GM10248 (cell line): ENCODE results near the gene MZF1.
A peak's percentile ranks its signal among the peaks of the same experiment; 100 is the strongest.

Source experiments
- CTCF ChIA-PET: fragments of 300-600 bp; sonication (Branson Sonifier 250); formaldehyde crosslinking; extraction: SDS; loops from one replicate; lab custom pipeline; 2021; ENCODE audit warnings: antibody characterized with exemption; lab: Yijun Ruan, JAX
- POLR2A ChIA-PET: fragments of 350-650 bp; sonication (Branson Sonifier 250); formaldehyde crosslinking; extraction: SDS; loops from one replicate; lab custom pipeline; 2020; ENCODE audit warnings: antibody characterized with exemption; lab: Yijun Ruan, JAX
- DNase-seq: peaks from one replicate; pipeline ENCODE4 v3.0.0; 2012; ENCODE audit errors: extremely low spot score
- TF ChIP-seq, protein P1 (sequence below): IDR thresholded peaks from 2 replicates; pipeline ENCODE4 v1.5.1; 2012; ENCODE audit warnings: mild to moderate bottlenecking, low read depth; ENCODE audit errors: extremely low read depth, missing control alignments, control extremely low read depth

MZF1 gene

GRCh38 chr19:58558623-58559274 lies 14.4 kb downstream of the MZF1 start:
- CTCF ChIA-PET, result interaction anchor here (1.4 to 4.7 kb wide), 2 partner anchors 39 to 45 kb away, joined by 4 to 25 read pairs; partner anchors contain the start of gene ZBTB45
- TF ChIP-seq, protein P1, sequence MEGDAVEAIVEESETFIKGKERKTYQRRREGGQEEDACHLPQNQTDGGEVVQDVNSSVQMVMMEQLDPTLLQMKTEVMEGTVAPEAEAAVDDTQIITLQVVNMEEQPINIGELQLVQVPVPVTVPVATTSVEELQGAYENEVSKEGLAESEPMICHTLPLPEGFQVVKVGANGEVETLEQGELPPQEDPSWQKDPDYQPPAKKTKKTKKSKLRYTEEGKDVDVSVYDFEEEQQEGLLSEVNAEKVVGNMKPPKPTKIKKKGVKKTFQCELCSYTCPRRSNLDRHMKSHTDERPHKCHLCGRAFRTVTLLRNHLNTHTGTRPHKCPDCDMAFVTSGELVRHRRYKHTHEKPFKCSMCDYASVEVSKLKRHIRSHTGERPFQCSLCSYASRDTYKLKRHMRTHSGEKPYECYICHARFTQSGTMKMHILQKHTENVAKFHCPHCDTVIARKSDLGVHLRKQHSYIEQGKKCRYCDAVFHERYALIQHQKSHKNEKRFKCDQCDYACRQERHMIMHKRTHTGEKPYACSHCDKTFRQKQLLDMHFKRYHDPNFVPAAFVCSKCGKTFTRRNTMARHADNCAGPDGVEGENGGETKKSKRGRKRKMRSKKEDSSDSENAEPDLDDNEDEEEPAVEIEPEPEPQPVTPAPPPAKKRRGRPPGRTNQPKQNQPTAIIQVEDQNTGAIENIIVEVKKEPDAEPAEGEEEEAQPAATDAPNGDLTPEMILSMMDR, result peak; percentile 6
- POLR2A ChIA-PET, result interaction anchor here (0.6 to 1.7 kb wide), 4 partner anchors 14 to 70 kb away, joined by 3 to 6 read pairs (median 4); partner anchors contain the start of gene TRIM28
- DNase-seq, result peak; percentile 95

GRCh38 chr19:58558066-58558622 lies 15.0 kb downstream of the MZF1 start, which contains the start of gene UBE2M:
Gene UBE2M, minus strand, starts transcription at chr19:58558611. Its CDS starts 230 bp downstream, at chr19:58558381.
- DNase-seq, result no peak
- ChIA-PET POLR2A (interaction anchor here (1.2 to 1.7 kb wide), 2 partner anchors 14 to 69 kb away, joined by 4 to 6 read pairs; no protein-coding TSS in a partner anchor), CTCF (interaction anchor here (4.7 kb wide), 1 partner anchor 38 kb away, joined by 25 read pairs; the partner anchor contains the start of gene ZBTB45)
- TF ChIP-seq, protein P1, result no peak

DNA sequence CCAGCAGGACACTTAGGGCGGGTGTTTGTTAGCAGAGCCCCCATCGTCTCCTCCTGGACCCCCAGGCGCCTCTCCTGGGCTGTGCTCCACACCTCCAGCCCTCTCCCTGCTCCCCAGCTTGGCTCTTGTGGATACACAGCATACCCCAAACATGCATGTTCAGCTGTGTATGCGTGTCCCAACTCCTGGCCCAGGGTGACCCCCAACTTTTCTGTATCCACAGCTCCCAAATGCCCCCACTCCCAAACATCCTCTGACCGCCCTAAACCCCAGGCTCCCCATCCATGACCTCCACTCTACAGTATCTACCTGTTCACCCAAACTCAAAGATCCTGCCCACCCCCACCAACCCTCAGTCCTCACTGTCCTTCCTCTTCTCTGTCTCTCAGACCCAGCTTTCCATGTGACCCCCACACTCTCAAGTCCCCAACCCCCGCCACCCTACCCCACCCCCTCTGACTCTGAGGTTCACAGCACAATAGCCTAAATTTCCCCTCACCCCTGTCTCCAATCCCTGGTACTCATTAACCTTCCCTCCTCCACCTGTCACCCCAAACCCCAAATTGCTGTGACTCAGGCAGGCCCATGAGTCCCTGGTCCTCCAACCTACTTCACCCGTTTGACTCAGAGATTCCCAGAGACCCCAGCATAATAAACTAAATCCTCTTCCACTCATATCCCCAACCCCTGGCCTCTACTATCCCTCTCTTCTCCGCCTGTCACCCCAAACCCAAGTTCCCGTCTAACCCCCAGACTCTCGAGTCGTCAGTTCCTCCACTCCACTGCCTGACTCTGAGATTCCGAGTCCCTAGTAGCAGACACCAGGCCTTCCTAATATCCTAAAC lies 15.7 kb downstream of the MZF1 start:
- TF ChIP-seq, protein P1, result no peak
- DNase-seq, result no peak
- POLR2A ChIA-PET, result no interaction called here
- CTCF ChIA-PET, result interaction anchor here (0.9 to 1.3 kb wide), 2 partner anchors 38 to 43 kb away, joined by 3 to 5 read pairs; partner anchors contain the start of gene ZBTB45

DNA sequence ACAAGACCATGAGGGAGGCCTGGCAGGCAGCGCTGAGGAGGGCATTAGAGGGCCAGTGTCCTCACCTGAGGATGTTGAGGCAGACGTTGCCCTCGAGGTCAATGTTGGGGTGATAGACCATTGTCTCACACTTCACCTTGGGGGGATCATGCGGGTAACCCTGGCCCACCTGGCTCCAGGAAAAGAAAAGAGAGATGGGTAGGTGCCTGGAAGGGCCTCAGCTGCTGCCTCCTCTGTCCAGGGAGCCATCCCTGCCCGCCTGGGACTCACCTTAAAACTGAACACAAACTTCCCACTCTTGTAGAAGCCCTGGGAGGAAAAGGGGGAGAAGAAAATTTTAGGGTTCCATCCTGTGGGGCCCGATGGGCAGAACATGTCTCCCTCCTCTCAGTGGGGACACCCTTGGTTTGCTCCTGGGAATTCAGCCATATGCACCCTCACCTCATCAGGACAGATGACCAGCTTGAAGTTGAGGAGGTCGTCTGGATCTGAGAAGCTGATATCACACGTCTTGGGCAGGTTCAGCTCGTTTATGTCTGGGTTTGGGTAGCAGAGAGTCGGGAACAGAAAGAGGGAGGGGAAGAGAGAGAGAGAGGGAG lies 16.4 kb downstream of the MZF1 start:
- TF ChIP-seq, protein P1, result no peak
- CTCF ChIA-PET, result interaction anchor here (0.9 to 1.3 kb wide), 2 partner anchors 37 to 42 kb away, joined by 3 to 5 read pairs; partner anchors contain the start of gene ZBTB45
- POLR2A ChIA-PET, result no interaction called here

GRCh38 chr19:58555920-58556621 lies 17.1 kb downstream of the MZF1 start:
- no peak for DNase-seq
- POLR2A ChIA-PET, result interaction anchor here (1.5 to 3.7 kb wide), 3 partner anchors 11 to 36 kb away, joined by 6 to 32 read pairs (median 8); partner anchors contain the start of genes TRIM28 and ZBTB45
- TF ChIP-seq, protein P1, result no peak
- CTCF ChIA-PET, result interaction anchor here (1.9 to 2.9 kb wide), 2 partner anchors 37 to 86 kb away, joined by 5 to 30 read pairs; partner anchors contain the start of gene ZBTB45

More for the DNA sequence above, 16.4 kb downstream of the MZF1 start:
- no peak for DNase-seq
